Heart left ventricle (tissue), 13 donors: Measurements from ENCODE around the gene SLIT3.

Source experiments
- POLR2A ChIP-seq, 2 donors: fragments of 450-650 bp; IDR thresholded peaks; one replicate each; pipeline ENCODE4 v1.6.1; 2017; ENCODE audit warnings: antibody characterized with exemption in 2 of 2, mild to moderate bottlenecking in 2 of 2, moderate library complexity in 2 of 2
- TF ChIP-seq, protein P1 (sequence below), 12 donors: fragments of 200-600 bp; sonication (generic) in 4 of 12; IDR thresholded peaks; one replicate each; pipeline versions ENCODE4 v1.5.0 to v1.8.0; 2018 to 2022; ENCODE audit warnings: antibody characterized with exemption in 12 of 12, mild to moderate bottlenecking in 5 of 12
- donor health status: ischemic (EF 13 %, LVEDD 7.1; RV severe dilation, severe dysfunction).
- donor health status: DM: no; HTN: yes; CAD: no.
- donor health status: DM: no; HTN: no; CAD: no.
- donor health status: ischemic (EF 25% LVEDD 6.9; RV normal size, moderate dysfunction).
- donor health status: ischemic (EF 25% LVEDD 5.7; RV mildly dilated, moderate dysfunction).
- donor health status: ischemic (EF 35%, LVEDD 5.7; RV mildly dilated, moderate dysfunction).
- donor health status: nonischemic (EF 11% LVEDD 7.7; RV severe dilation, severe dysfunction).
- donor health status: DM: yes; HTN: yes; CAD: no.
- donor health status: PGD.
- donor health status: ischemic (EF 29% LVEDD 5.4; RV normal size, mild dysfunction).
- donor health status: nonischemic (EF 23%, LVEDD 6.1; RV moderate dilation, normal function).

DNA sequence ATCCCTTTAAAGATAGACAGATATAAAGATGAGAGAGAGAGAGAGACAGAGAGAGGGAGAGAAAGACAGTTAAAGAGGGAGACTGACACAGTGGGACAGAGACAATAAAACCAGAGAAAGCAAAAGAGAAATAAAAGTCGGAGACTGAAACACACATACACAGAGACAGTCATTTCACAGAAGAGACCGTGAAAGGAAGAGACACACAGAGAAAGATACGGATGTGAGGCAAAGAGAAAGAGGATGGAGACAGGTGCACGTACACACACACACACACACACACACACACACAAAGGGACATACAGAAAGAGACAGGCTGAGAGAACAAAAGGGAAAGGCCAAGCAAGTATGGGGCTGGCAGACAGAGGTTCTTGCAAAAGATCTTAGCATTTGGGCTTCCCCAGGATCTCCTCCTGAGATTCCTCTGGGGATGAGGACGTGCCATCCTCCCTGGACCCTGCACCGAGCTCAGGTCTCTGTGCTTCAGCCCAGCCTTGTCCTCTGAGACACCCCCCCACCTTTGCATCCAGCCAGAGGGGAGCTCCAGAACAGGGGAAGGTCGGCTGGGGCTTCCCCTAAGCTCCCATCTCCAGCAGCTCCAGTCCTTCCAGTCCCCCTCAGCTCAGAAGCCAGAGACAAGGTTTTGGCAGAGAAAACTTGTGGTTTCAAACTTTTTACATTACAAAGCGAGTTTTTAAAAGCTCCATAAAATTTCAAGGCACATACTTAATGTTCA lies 403.4 kb downstream of the SLIT3 start:
- TF ChIP-seq, protein P1, sequence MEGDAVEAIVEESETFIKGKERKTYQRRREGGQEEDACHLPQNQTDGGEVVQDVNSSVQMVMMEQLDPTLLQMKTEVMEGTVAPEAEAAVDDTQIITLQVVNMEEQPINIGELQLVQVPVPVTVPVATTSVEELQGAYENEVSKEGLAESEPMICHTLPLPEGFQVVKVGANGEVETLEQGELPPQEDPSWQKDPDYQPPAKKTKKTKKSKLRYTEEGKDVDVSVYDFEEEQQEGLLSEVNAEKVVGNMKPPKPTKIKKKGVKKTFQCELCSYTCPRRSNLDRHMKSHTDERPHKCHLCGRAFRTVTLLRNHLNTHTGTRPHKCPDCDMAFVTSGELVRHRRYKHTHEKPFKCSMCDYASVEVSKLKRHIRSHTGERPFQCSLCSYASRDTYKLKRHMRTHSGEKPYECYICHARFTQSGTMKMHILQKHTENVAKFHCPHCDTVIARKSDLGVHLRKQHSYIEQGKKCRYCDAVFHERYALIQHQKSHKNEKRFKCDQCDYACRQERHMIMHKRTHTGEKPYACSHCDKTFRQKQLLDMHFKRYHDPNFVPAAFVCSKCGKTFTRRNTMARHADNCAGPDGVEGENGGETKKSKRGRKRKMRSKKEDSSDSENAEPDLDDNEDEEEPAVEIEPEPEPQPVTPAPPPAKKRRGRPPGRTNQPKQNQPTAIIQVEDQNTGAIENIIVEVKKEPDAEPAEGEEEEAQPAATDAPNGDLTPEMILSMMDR (IDR thresholded peaks at IDR 0.05): no peak
- TF ChIP-seq POLR2A (IDR thresholded peaks at IDR 0.05): no peak
